DMS53 treated with DMSO at 0.1 percent for 48 hours (cell line): Measurements from ENCODE around the gene RASGEF1C.

Experiments
- DNase-seq: peaks from one replicate; lab custom pipeline; 2025; ENCODE audit not compliant: unreplicated experiment; lab: John Stamatoyannopoulos, UW

The RASGEF1C gene

DNA sequence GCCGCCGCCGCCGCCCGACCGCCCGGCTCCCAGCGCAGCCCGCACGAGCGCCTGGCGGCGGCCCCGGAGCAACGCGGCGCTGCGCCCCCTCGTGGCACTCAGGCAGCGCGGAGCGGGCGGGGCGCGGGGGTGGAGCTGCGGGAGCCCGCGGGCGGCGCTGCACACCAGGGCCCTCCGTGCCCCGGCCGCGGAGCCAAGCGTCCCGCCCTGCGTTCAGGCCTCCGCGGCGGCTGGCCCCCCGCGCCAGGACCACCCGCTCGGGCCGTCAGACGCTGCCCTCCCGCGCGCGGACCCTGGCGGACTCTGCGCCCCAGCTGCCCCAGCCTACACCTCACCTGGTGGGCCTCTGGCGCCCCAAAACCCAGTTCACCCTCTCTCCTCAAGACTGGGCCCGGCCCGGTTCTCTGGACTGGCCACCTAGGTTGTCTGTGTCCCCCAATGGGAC is at the start of gene RASGEF1C:
Gene RASGEF1C, minus strand, starts transcription at position 75 of the 445 bp plus-strand sequence. CDS start 71,159 bp downstream, outside the sequence.
- DNase-seq, result no peak

DNA sequence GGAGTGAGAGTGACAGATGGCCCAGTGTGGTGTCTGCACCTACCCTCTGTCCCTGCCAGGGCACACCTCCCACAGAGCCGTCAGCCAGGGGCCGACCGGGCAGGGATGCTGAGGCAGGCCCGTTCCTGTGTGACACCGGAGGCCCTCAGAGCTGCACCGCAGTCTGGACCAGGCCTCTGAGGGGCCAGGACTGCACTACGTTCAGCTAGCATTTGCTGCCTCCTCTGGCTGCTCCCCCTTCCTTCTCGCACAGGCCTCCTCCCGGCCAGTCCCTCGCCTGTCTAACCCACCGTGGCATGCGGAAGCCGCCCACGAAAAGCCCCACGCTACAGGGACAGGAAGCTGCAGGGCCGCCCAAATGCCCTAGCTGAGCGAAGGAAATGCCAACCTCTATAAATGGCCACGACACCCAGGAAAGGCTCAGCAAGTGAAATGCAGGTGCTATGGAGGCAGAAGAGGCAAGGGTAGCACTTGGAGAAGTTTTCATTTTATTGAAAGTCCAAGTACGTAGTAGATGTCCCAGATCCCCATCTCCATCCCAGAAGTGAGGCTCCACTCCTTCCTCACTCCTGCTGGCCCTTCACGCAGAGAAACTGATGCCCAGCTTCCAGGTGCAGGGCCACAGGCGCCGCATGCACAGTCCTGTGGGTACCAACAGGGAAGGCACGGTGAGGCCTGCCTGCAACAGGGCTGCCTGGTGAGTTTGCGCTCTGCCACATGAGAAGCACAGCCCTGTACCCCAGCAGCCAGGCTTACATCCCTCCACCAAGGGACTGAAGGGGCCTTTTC is 44.2 kb upstream of the RASGEF1C start:
- DNase-seq, result no peak

DNA sequence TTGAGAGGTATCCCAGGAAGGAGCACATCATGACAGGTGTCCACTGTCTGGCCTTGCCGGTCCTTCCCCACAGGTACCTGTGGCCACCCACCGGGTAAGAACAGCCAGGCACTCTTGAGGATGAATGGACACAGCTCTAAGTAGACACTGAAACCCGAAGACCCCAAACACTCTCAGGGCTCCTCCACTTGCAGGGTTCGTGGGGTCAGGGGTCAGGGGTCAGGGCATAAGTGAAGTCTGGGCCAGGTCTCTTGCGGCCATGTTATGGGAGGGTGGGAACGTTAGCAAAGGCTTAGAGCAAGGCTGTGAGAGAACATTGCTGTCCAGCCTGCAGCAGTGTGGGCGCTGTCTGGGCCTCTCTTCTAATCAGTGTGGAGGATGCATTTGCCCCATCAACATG is 42.9 kb upstream of the RASGEF1C start:
- no peak for DNase-seq

DNA sequence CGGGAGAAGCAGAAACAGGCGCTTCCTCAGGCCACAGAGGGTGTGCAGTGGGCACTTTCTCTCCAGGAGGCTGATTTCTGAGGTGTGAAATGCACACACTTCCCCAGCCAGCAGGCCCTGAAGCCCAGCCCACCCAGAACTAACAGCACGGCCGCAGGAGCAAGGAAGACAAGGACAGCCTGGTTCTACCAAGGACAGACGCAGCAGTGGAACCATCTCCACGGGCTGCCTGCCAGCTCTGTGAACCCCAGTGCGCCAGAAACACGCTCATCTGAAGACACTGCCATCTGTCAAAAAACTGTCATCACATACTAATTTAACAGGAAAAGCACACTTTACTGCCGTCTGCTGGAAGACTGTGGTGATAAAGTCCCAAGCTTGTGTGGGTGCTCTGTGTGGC is 42.1 kb upstream of the RASGEF1C start:
- DNase-seq, result no peak

DNA sequence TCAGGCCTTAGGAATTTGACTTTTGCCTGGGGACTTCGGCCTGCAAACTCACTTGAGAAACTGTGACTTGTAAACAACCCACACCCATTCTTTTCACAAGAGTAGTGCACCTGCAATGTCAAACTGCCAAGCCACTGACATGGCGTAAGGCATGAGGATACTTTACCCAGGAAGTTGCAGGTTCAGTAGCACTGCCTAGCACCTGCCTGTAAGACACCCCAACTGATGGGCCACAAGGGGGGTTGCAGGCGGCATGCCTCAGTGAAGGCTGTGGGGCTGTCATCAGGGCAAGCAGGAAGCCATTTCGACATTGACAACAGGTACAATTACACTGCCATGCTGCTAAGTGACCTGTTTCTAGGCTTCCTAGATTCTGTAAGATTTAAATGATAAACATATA is 41.3 kb upstream of the RASGEF1C start:
- no peak for DNase-seq

DNA sequence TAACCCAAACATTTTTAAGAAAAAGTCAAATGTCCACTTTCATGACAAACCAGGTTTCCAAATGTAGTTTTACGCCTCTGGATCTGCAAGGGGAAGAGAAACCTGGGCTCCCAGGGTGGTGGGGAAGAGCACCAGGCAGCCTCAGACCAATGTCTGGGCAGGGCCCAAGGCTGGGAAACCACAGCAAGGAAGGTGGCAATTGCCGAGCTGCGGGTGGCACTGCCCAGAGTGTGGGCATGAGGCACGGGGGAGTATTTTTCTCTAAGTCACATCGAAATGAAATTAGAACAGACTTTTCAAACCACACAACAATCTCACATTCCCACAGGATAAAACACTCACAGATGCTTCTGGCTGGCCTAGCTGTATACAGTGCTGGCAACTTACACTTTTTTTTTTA is 32.6 kb upstream of the RASGEF1C start:
- DNase-seq, result no peak

DNA sequence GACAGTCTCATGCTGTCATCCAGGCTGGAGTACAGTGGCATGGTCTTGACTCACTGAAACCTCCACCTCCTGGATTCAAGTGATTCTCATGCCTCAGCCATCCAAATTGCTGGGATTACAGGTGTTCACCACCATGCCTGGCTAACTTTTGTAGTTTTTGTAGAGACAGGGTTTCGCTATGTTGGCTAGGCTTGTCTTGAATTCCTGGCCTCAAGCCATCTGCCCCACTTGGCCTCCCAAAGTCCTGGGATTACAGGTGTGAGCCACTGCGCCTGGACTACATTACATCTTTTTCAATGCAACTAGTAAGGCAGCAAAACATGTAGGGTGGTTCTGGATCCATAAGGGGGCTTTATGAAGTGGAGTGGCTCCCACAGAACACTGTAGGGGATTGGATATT is 29.6 kb upstream of the RASGEF1C start:
- no peak for DNase-seq

DNA sequence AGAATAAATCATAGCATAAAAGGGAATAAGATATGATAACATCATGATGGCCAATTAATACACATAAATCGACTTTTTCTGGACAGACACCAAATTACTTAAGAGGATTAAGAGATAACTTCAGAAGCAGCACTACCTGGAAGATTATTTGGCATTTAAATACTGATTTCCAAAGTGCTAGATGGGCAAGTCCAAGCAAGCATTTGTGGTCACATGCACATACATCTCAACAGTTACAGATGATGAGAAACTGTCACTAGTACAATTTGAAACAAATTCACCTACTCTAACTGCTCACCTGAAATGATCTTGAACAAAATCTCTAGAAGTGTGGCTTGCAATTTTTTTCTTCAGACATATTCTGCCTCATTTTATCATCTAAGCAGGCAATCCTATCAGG is 26.8 kb upstream of the RASGEF1C start:
- DNase-seq, result no peak

DNA sequence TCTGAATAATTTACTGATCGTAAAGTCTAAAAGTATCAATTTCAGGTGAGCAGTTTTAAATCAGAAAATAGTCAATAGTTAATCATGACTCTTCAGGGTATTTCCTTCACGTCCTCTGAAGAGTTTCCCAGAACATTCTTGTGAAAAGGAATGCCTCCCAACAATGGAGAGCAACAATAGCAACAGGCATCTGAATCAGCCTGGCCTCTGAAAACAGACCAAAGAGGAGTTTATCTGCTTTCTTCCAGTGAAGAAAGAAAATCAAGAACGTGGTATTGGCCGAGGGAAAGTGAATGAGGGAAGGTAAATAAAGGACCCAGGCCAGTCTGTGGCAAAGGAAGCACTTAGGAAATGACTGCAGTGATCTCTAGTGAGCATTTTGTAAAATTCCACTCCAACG is 26.1 kb upstream of the RASGEF1C start:
- no peak for DNase-seq

DNA sequence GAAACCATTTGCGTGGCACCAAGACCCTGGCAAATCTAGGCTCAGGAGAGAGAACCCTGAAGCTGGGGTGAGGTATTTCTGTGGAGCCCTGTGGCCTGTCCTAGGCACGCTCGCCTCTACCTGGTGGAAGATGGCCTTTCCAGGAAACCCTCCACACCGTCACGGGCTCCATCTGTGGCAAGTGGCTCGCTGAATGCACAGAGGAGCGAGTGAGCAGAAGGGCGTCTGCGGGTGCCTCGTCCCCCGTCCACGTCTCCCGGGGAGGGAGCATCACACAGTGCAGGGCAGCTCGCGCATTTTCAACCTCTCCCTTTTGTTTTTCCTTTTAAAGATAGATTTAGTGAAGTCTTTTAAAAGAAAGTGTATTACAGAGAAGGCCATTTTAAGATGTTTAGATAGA is 25.3 kb upstream of the RASGEF1C start:
- DNase-seq, result no peak

DNA sequence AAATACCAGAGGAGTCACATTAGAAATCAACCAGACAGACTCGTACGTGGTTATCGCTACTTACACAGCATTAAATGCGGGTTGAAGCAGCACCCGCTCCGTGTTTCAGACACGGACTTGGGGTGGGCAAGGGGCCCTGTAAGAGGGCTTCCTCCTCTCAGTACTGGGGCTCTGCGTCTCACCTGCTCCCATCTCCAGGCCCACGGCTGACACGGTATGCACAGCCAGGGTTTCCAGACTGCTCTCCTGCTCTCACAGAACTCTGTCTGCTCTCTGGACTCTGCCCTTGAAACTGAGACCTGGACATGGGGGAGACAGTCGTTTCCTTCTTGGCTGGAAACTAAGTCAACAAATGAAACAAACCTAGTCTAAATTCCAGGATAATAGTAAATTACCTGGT is 24.7 kb upstream of the RASGEF1C start:
- no peak for DNase-seq

DNA sequence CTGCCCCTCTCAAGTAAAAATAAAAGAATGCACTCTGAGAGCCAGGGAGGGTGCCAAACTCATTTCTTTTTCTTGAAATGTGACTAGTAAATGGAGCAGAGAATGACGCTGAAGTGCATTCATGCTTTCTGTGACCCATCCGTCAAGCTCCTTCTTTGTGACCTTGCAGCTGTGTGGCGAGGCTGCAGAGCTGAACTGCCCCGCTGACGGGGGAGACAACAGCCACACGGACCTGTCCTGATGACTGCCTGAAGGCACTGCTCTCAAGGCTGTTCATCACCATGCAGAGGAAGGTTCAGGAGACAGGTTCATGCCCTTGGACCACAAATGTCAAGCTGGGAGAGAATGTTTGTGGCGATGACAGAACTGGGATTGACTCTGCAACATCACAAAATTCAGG is 21.0 kb upstream of the RASGEF1C start:
- DNase-seq, result no peak

DNA sequence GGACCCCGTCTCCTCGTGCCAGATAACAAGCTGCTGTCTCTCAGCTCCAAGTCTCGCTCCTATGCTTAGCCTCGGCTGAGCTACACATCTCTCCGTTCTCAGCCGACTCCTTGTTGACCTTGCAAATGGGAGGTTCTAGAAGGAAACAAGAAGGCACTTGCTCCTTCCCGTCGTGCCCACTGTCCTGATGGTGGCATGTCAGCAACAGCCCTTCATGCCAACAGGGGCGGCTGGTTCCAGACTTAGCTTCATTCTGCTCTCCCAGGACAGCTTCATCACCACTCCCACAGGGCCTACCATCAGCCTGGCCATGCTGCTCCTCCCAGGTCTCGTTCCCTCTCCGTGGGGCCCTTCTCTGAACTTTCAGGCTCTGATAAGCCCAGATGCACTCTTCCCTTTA is 13.0 kb upstream of the RASGEF1C start:
- DNase-seq, result no peak

DNA sequence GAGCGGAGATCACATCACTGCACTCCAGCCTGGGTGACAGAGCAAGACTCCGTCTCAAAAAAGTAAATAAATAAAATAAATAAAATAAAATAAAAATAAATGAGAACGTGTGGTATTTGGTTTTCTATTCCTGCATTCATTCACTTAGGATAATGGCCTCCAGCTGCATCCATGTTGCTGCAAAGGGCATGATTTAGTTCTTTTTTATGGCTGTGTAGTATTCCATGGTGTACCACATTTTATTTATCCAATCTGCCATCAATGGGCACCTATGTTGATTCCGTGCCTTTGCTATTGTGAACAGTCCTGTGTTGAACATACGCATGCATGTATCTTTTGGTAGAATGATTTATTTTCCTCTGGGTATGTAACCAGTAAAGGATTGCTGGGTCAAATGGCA is 8.8 kb upstream of the RASGEF1C start:
- DNase-seq, result no peak

DNA sequence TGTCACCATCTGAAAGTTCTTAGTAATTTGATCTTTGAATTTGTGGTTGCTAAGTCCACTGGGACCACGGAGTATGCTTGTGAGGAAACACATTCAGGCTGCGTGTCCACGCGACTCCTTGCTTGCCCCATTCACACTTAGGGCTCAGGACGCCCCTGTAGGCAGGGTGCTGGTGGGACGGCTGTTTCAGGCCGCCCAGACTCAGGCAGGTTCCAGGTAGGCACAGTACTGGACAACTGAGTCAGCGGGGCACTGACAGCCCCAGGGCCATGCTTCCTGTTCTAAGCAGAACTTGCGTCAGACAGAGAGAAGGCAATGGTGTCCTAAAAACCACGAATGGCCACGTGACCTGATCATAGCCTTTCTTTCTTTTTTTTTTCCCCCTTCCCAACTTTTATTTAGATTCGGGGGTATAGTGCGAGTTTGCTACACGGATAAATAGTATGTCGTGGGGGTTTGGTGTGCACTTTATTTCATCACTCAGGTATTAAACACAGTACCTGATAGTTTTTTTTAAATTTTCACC is 7.7 kb upstream of the RASGEF1C start:
- no peak for DNase-seq

DNA sequence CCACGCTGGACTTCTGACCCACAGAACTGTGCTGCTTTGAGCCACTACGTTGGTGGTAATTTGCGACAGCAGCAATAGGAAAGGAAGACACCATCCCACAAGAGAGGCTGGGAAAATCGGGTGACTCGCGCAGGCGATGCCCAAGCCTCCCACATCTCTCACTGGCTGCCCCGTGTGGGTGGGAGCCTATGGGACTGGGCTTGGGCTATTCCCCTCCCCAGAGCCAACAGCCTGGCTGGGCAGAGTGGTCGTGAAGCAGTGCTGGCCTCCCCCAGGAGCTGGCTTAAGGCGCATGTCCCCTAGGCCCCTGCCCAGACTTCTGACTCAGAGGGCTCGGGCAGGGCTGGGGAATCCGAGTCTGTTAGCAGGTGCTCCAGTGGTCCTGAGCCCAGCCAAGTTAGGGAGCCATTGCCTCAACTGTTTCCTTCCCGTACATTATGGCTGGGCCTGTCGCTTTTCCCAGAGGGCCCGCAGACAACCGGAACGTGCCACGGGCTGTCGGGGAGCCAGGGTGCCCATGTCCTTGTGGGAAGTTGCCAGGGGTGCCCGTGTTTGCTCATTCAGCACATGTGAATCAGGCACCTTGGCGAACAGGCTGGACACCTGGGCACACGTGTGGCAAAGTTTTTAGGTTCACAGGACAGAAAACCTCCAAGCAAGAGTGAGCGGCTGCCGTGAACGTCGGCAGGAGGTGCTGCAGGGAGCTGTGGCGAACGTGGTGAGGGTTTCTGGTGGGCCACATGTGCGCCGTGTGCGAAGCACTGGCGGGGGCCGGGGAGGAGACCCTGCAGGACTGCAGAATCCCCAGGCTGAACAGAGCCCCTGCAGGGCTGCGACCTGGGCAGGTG is 7.0 kb upstream of the RASGEF1C start:
- no peak for DNase-seq

DNA sequence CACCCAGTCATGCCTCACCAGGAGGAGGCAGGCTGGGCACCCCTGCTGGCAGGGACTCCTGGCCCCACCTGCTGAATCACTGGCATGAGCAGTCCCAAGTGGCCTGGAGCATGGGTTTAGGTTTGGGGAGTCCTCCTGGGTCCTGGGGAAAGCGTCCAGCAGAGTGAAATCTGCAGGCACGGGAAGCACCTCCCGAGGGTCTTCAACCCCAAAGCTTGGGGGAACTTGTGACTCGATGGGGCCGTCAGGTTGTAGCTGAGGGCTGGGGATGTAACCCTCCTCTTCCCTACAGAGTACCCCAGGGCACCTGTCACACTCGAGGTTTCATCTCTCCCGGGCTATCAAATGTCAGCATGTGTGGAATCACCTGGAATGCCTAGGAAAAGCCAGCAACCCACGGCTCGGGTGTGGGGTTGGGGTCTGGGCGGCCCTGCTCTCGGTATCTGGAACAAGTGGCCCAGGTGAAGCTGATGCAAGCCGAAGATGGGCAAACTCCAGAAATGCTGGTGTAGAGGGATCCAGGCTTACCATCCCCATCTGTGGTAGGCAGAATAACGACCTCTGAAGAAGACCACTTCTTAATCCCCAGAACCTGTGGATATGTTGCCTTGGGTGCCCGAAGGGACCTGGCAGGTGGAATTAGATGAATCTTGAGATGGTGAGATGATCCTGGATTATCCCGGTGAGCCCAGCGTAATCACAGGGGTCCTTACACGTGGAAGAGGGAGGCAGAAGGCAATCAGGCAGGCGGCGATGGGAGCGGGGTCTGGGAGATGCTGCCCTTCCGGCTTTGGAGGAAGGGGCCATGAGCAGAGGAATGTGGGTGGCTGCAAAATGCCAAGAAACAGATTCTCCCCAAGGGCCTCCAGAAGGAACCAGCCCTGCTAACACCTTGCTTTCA is 6.1 kb upstream of the RASGEF1C start:
- DNase-seq, result no peak

DNA sequence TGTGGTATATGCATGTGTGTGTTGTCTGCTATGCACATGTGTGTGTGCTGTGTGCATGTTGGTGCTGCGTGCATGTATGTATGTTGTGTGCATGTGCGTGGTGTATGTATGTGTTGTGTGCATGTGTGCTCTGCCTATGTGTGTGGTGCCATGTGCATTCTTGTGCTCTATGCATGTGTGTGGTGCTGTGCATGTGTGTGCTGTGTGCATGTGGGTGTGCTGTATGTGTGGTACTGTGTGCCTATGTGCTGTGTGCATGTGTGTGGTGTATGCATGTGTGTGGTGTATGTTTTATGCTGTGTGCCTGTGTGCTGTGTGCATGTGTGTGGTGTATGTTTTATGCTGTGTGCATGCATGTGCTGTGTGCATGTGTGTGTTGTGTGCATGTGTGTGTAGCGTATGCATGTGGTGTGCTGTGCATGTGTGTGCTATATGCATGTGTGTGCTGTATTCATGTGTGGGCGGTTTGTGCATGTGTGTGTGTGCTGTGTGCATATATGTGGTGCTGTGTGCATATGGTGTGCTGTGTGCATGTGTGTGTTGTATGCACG is 4.7 kb upstream of the RASGEF1C start:
- no peak for DNase-seq

DNA sequence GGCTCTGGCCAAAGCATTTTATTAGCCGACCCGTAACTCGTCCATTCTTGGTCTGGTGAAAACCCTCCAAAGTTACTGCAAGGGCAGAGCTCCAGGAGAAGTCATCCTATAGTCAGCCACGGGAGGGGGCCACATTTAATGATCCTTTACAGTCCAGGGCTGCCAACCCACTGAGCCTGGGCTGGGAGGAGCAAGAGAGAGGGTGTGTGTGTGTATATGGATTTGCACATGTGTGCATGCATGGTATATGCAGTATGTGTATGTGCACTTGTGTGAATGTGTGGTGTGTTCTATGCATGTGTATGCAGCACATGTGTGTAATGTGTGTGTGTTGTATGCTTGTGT is 4.2 kb upstream of the RASGEF1C start:
- no peak for DNase-seq

DNA sequence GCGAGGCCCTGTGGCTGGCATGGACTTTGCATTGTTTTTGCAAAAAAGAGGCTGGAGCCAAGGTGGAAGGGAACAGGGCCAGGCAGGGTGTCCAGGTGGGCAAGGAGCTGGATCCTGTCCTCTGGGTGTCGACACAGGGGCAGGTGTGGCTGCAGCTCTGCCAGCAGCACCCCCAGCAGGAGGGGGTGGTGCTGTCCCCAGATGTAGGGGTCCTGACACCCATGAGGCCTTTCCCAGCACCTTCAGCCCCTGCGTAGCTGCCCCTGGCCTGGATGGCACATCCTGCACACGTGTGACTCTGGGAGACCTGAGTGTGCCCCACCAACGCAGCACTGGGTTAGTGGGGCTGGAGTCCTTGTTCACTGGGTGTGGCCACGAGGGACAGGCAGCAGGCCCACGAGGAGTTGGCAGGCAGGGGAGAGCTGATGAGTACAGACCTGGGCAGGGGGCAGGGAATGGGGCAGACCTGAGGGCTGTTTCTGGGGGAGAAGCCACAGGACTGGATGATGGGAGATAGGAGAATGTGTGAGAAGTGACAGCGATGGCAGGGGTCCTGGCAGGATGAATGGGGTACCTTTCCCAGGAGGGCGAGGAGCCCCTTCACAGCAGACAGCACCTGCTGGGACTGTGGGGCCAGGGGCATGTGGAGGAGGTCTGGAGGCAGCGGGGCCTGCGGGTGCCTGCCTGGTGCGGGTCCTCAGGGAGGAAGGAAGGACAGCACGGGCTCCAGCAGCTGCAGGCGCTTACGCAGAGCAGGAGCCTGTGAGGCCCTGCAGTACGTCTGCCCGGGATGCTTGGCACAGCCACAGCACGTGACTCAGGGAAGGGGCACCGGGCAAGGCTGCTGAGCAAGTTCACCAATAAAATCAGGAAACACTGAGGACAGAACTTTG is 3.6 kb upstream of the RASGEF1C start:
- no peak for DNase-seq
